HEK293 (cell line): ENCODE results near the gene IL16.

ENCODE experiments used
- CTCF ChIP-seq: fragments of 450-650 bp; formaldehyde crosslinking; IDR thresholded peaks from 2 replicates; pipeline ENCODE4 v1.5.1; 2016; ENCODE audit warnings: missing biosample characterization, missing genetic modification characterization
- KLF10 ChIP-seq: fragments of 450-650 bp; IDR thresholded peaks from 2 replicates; pipeline ENCODE4 v1.5.1; 2018; ENCODE audit warnings: missing biosample characterization, mild to moderate bottlenecking, missing genetic modification characterization
- MYNN ChIP-seq: fragments of 450-650 bp; formaldehyde crosslinking; IDR thresholded peaks from 2 replicates; pipeline ENCODE4 v1.5.1; 2016; ENCODE audit warnings: missing biosample characterization, missing genetic modification characterization, borderline replicate concordance
- ZBTB7A ChIP-seq: fragments of 450-650 bp; formaldehyde crosslinking; IDR thresholded peaks from 2 replicates; pipeline ENCODE4 v1.5.1; 2016; ENCODE audit warnings: low read depth, missing biosample characterization, missing genetic modification characterization
- ZNF274 ChIP-seq, 2 experiments: fragments of 200-500 bp in 1 of 2; fragments of 450-650 bp in 1 of 2; sonication (Bioruptor generic) in 1 of 2; formaldehyde crosslinking in 1 of 2; IDR thresholded peaks; 2 replicates each; pipeline versions ENCODE4 v1.5.1 to v1.6.1; 2014 to 2016; ENCODE audit warnings: borderline replicate concordance in 1 of 2, inconsistent platforms in 1 of 2, low read length in 1 of 2, missing biosample characterization in 1 of 2, missing genetic modification characterization in 1 of 2
- ZNF701 ChIP-seq: fragments of 450-650 bp; formaldehyde crosslinking; IDR thresholded peaks from 2 replicates; pipeline ENCODE4 v1.5.1; 2016; ENCODE audit warnings: missing biosample characterization, missing genetic modification characterization
- ZNF837 ChIP-seq: fragments of 450-650 bp; formaldehyde crosslinking; IDR thresholded peaks from 2 replicates; pipeline ENCODE4 v1.5.1; 2016; ENCODE audit warnings: missing biosample characterization, missing genetic modification characterization
- TF ChIP-seq, protein P1 (sequence below): fragments of 450-650 bp; formaldehyde crosslinking; IDR thresholded peaks from 2 replicates; pipeline ENCODE4 v1.5.1; 2017; ENCODE audit warnings: missing biosample characterization, missing genetic modification characterization

GRCh38 chr15:81178365-81178764 lies 18.3 kb upstream of the IL16 start:
- TF ChIP-seq CTCF (tag by site-specific recombination) = no peak
- no peak for TF ChIP-seq ZNF701
- TF ChIP-seq, protein P1, sequence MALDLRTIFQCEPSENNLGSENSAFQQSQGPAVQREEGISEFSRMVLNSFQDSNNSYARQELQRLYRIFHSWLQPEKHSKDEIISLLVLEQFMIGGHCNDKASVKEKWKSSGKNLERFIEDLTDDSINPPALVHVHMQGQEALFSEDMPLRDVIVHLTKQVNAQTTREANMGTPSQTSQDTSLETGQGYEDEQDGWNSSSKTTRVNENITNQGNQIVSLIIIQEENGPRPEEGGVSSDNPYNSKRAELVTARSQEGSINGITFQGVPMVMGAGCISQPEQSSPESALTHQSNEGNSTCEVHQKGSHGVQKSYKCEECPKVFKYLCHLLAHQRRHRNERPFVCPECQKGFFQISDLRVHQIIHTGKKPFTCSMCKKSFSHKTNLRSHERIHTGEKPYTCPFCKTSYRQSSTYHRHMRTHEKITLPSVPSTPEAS (tag by site-specific recombination) = no peak
- no peak for TF ChIP-seq ZNF274 (IDR thresholded peaks at IDR 0.05; ENCODE audit: low read length)
- no peak for TF ChIP-seq ZNF274 (tag by site-specific recombination; IDR thresholded peaks at IDR 0.05; ENCODE audit: borderline replicate concordance)
- TF ChIP-seq MYNN (tag by site-specific recombination) = no peak
- no peak for TF ChIP-seq ZNF837 (tag by site-specific recombination)
- no peak for TF ChIP-seq KLF10 (tag by site-specific recombination)
- TF ChIP-seq ZBTB7A = no peak
